Neural crest cell (in vitro differentiated cells): ENCODE results near the gene RPL15. TPM values are rescaled to one million over a fixed set of nuclear protein-coding genes. Genes with fewer than 3 reads are reported as not detected.
A peak's percentile ranks its signal among the peaks of the same experiment; 100 is the strongest.
"Not testable (repeated sequence)": the region's sequence is repeated elsewhere in the genome, so short reads cannot be mapped to it uniquely, and the experiment has no call there.

Source experiments
- DNase-seq: peaks from one replicate; pipeline ENCODE4 v3.0.0; 2021; ENCODE audit warnings: low read depth, mixed read lengths, low spot score
- H3K27ac Mint-ChIP-seq: one replicate; pipeline ENCODE4 v1.8.0; 2021; ENCODE audit warnings: mild to moderate bottlenecking, mixed read lengths; ENCODE audit not compliant: unreplicated experiment
- H3K27me3 Mint-ChIP-seq: 2 replicates; pipeline ENCODE4 v1.8.0; 2021; ENCODE audit warnings: low read depth, mild to moderate bottlenecking, mixed read lengths
- H3K36me3 Mint-ChIP-seq: 2 replicates; pipeline ENCODE4 v1.8.0; 2021; ENCODE audit warnings: low read depth, mild to moderate bottlenecking, mixed read lengths
- H3K4me1 Mint-ChIP-seq: 2 replicates; pipeline ENCODE4 v1.8.0; 2021; ENCODE audit warnings: mixed read lengths
- H3K4me3 Mint-ChIP-seq: one replicate; pipeline ENCODE4 v1.8.0; 2021; ENCODE audit warnings: mild to moderate bottlenecking, mixed read lengths
- H3K9me3 Mint-ChIP-seq: 2 replicates; pipeline ENCODE4 v1.8.0; 2021; ENCODE audit warnings: mixed read lengths
- CTCF ChIP-seq: fragments of 200-600 bp; sonication (generic); conservative IDR thresholded peaks from 2 replicates; pipeline ENCODE4 v1.5.0; 2021; ENCODE audit warnings: antibody characterized with exemption, mild to moderate bottlenecking
- total RNA-seq: library from RNA; stranded (reverse); gene quantifications from 2 replicates; pipeline ENCODE4 v1.2.1, GENCODE V29; 2021

Gene RPL15
- total RNA-seq, 1 donor from 2014 or later: 2,019 TPM

DNA sequence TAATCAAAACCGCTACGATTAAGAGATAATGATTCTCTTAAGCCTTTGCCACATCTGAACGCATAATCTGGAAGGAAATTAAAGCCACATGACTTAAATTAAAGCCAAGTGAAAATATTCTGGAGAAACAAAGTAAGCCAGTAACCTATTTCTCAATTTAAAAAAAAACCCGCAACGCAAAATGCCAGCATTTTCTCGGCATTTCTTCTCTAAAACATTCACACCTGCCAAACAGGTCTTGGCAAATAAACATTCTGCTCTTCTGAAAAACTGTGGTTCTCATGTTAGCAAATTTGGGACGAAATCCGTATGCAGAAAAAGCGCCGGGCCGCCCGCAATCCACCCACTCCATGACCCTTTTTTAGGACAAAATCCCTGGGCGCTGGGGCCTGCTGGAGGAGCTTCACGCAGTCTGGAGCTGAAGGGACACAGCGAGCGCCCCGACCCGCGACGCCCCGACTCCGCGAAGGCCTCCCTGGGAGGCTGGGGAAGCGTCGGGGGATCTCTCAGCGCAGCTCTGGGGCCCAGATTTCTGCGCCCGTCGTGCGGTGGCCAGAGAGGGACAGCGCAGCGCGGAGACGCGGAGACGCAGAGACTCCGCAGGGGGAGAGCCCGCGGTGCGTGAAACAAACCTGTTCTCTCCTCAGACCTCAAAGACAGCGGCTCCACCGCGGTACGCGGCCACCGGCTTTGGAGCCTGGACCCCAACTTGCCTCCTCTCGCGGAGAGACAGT is 613 bp upstream of the RPL15 start:
- Mint-ChIP-seq H3K27me3 (peaks cover 3% of the 10 kb centered on the region), H3K4me3 (peak overlapping the region; percentile 100), H3K9me3 (no peaks in the 10 kb centered on the region), H3K27ac (peak overlapping the region; percentile 99), H3K36me3 (peaks cover 44% of the 10 kb centered on the region), H3K4me1 (peaks cover 63% of the 10 kb centered on the region)
- no peak for TF ChIP-seq CTCF
- no peak for DNase-seq

GRCh38 chr3:23917679-23918303 is 859 bp downstream of the RPL15 start:
- peaks cover 63% of the 10 kb centered on the region for H3K4me1 Mint-ChIP-seq
- H3K27me3 Mint-ChIP-seq, H3K9me3 Mint-ChIP-seq, DNase-seq: not testable (repeated sequence)
- H3K27ac Mint-ChIP-seq: peak overlapping the region; percentile 99
- H3K36me3 Mint-ChIP-seq: peaks cover 40% of the 10 kb centered on the region
- peak overlapping the region; percentile 100 for H3K4me3 Mint-ChIP-seq

DNA sequence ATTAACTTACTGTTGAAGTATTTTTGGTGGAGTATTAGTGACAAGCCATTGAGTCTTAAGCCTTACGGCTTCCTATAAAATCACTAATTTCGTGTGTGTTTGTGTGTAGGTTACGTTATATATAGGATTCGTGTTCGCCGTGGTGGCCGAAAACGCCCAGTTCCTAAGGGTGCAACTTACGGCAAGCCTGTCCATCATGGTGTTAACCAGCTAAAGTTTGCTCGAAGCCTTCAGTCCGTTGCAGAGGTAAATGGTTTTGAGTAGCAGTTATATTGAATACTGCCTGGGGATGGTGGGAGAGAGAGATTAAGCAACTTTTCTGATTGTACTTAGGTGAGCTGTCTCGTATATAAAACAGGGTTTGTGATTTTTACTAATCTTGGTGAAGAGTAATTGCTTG is 1.4 kb downstream of the RPL15 start:
- peaks cover 40% of the 10 kb centered on the region for H3K36me3 Mint-ChIP-seq
- H3K27ac Mint-ChIP-seq: peak overlapping the region; percentile 99
- peak overlapping the region; percentile 100 for H3K4me3 Mint-ChIP-seq
- H3K9me3 Mint-ChIP-seq, H3K27me3 Mint-ChIP-seq, DNase-seq: not testable (repeated sequence)
- H3K4me1 Mint-ChIP-seq: peaks cover 63% of the 10 kb centered on the region

- H3K27me3 Mint-ChIP-seq: peaks cover 3% of the 10 kb centered on the region
- no peaks in the 10 kb centered on the region for H3K9me3 Mint-ChIP-seq
- H3K36me3 Mint-ChIP-seq: peaks cover 40% of the 10 kb centered on the region
- peaks cover 54% of the 10 kb centered on the region for H3K4me1 Mint-ChIP-seq
- DNase-seq: no peak
- no peak overlapping the region for H3K27ac Mint-ChIP-seq
- no peak for TF ChIP-seq CTCF
- peak overlapping the region; percentile 100 for H3K4me3 Mint-ChIP-seq
Observed at GRCh38 chr3:23919628-23920027, 2.7 kb downstream of the RPL15 start.

DNA sequence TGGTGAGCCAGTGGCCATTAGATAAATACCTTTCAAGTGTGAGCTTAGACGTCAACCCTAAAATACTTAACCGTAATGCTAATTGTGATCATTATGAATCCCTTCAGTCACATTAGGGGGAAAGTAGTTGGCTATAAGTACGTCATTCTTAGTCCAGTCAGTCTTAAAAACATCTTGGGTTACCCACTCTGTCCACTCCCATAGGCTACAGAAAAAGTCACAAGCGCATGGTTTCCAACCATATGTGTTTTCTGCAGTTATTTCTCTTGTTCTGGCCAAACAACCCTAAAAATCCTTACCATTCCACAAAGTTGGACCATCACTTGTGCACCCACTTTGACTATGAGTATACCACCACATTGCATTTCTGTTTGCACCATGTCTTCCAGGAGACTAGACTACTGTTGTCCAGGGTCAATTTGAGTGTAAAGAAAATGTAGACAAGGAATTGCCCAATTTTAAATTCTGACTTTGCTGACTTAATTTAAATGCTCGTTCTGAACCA is 3.3 kb downstream of the RPL15 start:
- no peak for TF ChIP-seq CTCF
- H3K27ac Mint-ChIP-seq: no peak overlapping the region

DNA sequence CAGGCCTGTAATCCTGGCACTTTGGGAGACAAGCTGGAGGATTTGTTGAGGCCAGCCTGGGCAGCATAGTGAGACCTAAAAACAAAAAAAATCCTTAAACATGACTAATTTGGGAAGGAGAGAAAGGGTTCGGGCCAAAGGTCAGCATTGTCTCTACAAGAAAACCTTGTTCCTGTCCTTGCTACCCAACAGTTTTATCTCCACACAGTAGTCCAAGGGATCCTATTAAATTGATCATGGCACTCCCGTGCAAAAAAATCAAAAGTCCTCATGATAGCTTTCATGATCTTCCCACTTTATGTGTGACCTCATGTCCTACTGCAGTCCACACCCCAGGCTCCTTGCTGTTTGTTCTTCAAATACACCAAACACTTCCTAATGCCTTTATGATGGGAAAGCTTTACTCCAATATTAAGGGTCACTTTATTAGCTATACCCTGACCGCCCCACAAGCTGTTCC is 4.2 kb downstream of the RPL15 start:
- Mint-ChIP-seq H3K9me3 (no peaks in the 10 kb centered on the region), H3K27ac (no peak overlapping the region), H3K4me1 (peaks cover 40% of the 10 kb centered on the region), H3K36me3 (peaks cover 38% of the 10 kb centered on the region), H3K27me3 (peaks cover 3% of the 10 kb centered on the region), H3K4me3 (peak overlapping the region; percentile 100)
- TF ChIP-seq CTCF: no peak
- DNase-seq: no peak

More for the DNA sequence above, 3.3 kb downstream of the RPL15 start:
- Mint-ChIP-seq H3K27me3 (peaks cover 3% of the 10 kb centered on the region), H3K4me3 (peak overlapping the region; percentile 100), H3K36me3 (peaks cover 40% of the 10 kb centered on the region), H3K9me3 (no peaks in the 10 kb centered on the region), H3K4me1 (peaks cover 49% of the 10 kb centered on the region)
- DNase-seq: no peak
